ENCODE results near the gene MED27. TPM values are rescaled to one million over a fixed set of nuclear protein-coding genes. Genes with fewer than 3 reads are reported as not detected.
A peak's percentile ranks its signal among the peaks of the same experiment; 100 is the strongest.

Gene MED27
- total and polyA plus RNA-seq, 2 of the 13 experiments (the other 11 are each of a cell fraction or from before 2014, with no cell fraction given), result 16.9 to 19.0 TPM

DNA sequence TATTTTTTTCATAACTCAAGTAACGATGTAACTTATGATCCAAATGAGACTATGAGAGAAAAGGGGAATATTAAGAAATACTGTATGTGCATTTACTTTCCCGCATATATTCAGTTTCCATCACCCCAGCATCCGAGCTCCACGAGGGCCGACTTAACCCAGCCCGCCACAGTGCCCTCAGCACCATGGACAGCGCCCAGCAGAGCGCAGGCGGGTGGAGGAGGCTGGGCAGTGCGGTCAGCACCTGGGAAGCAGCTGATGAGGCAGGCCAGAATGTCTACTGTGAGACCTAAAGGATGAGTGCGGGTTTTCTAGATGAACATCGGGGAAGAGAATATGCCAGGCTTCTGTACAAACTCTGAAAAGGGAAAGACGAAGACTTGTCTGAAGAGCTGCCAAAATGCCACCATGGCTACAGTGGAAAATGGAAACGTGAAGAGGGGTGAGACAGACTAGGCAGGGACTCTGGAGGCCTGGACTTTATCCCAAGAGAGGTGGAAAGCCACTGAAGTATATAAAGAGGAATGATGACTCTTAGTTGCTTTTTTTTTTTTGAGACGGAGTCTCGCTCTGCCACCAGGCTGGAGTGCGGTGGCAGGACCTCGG lies 34.5 kb upstream of the MED27 start (continued):
- TF ChIP-seq TERF1 (CRISPR knock-in tag; IDR thresholded peaks at IDR 0.05) (peak; percentile 96), SRSF4 (IDR thresholded peaks at IDR 0.05; ENCODE audit: low read depth, low read length, poor library complexity, severe bottlenecking) (no peak), PHF20 (CRISPR knock-in tag; IDR thresholded peaks at IDR 0.05) (peak; percentile 57; the same call in 1 of the 2 replicates), ARID3A (IDR thresholded peaks at IDR 0.05; ENCODE audit: low read depth, low read length) (no peak), ZNF235 (CRISPR knock-in tag; IDR thresholded peaks at IDR 0.05; ENCODE audit: borderline replicate concordance) (peak; percentile 96; the same call in 1 of the 2 replicates), REST (IDR thresholded peaks at IDR 0.05; ENCODE audit: borderline replicate concordance in 1 of 2, low read depth in 1 of 2, low read length in 2 of 2) (peak in 1 of 2 experiments; percentile 100), IRF2 (CRISPR knock-in tag; IDR thresholded peaks at IDR 0.05) (peak; percentile 94), ZNF781 (CRISPR knock-in tag; IDR thresholded peaks at IDR 0.05; ENCODE audit: borderline replicate concordance, not compliant biosample characterization) (peak; percentile 98), ZNF569 (CRISPR knock-in tag; IDR thresholded peaks at IDR 0.05; ENCODE audit: borderline replicate concordance) (no peak), MLX (CRISPR knock-in tag; IDR thresholded peaks at IDR 0.05) (peak; percentile 86), ZNF510 (CRISPR knock-in tag; IDR thresholded peaks at IDR 0.05; ENCODE audit: low read depth) (0 out of 2 replicates have a peak, but pooled peaks have one; percentile 64), KDM1A (CRISPR knock-in tag; IDR thresholded peaks at IDR 0.05) (peak; percentile 80; the same call in 1 of the 2 replicates)
- TF ChIP-seq, protein P1, sequence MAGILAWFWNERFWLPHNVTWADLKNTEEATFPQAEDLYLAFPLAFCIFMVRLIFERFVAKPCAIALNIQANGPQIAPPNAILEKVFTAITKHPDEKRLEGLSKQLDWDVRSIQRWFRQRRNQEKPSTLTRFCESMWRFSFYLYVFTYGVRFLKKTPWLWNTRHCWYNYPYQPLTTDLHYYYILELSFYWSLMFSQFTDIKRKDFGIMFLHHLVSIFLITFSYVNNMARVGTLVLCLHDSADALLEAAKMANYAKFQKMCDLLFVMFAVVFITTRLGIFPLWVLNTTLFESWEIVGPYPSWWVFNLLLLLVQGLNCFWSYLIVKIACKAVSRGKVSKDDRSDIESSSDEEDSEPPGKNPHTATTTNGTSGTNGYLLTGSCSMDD (CRISPR knock-in tag; IDR thresholded peaks at IDR 0.05), result peak; percentile 93
- TF ChIP-seq, protein P2, sequence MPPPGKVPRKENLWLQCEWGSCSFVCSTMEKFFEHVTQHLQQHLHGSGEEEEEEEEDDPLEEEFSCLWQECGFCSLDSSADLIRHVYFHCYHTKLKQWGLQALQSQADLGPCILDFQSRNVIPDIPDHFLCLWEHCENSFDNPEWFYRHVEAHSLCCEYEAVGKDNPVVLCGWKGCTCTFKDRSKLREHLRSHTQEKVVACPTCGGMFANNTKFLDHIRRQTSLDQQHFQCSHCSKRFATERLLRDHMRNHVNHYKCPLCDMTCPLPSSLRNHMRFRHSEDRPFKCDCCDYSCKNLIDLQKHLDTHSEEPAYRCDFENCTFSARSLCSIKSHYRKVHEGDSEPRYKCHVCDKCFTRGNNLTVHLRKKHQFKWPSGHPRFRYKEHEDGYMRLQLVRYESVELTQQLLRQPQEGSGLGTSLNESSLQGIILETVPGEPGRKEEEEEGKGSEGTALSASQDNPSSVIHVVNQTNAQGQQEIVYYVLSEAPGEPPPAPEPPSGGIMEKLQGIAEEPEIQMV (CRISPR knock-in tag; IDR thresholded peaks at IDR 0.05; ENCODE audit: low read depth), result peak; percentile 79; the same call in 1 of the 2 replicates
- TF ChIP-seq, protein P3, sequence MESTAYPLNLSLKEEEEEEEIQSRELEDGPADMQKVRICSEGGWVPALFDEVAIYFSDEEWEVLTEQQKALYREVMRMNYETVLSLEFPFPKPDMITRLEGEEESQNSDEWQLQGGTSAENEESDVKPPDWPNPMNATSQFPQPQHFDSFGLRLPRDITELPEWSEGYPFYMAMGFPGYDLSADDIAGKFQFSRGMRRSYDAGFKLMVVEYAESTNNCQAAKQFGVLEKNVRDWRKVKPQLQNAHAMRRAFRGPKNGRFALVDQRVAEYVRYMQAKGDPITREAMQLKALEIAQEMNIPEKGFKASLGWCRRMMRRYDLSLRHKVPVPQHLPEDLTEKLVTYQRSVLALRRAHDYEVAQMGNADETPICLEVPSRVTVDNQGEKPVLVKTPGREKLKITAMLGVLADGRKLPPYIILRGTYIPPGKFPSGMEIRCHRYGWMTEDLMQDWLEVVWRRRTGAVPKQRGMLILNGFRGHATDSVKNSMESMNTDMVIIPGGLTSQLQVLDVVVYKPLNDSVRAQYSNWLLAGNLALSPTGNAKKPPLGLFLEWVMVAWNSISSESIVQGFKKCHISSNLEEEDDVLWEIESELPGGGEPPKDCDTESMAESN (CRISPR knock-in tag; conservative IDR thresholded peaks at IDR 0.05), result peak; percentile 96
